EH (cell line): Measurements from ENCODE around the gene EMD.
"Not testable (repeated sequence)": the region's sequence is repeated elsewhere in the genome, so short reads cannot be mapped to it uniquely, and the experiment has no call there.

ENCODE experiments used
- DNase-seq: peaks from one replicate; pipeline ENCODE4 v3.0.0-alpha.2; 2015; ENCODE audit warnings: low read depth

EMD gene

GRCh38 chrX:154378799-154379568 is at the start of gene EMD:
Gene EMD (plus strand): TSS chrX:154379295. CDS start chrX:154379485, 190 bp downstream.
- peak; percentile 98 for DNase-seq

DNA sequence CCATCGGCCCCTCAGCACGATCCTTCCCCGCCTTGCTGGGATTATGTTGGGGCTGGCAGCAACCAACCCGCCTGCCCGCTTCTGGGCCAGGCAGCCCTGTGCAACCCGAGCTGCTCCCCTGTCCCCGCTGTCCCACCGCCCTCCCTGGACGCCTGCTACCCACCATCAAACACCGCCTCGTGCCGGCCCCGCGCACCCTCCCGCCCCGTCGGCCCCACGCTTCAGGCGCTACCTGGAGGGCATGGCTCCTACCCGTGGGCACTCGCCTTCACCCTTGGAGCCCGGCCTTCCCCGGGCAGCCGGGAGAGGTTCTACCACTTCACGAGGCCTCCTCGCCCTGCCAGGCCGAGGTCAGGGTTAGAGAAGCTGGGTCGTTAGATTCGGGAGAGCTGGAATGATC is 46.5 kb upstream of the EMD start:
- DNase-seq, result no peak

DNA sequence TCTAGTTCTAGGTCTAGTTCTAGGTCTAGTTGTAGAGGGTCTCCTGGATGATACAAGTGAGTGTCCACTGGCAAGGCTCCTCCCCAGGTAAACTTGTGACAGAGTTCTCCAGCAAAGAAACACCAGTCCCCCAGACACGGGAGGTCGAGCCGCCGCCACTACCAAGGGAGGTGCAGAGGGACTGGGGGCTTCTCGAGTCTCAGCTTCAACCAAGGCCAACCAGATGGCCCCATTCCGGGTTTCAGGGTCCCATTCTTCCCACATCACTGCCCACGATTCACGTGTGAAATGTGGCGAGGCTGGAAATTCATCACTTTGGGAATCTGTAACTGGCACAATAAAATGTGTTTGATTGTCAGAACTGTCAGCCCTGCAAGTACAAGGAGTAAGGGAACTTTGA is 46.0 kb upstream of the EMD start:
- no peak for DNase-seq

- DNase-seq, result no peak
Measured at GRCh38 chrX:154333837-154334271, 45.2 kb upstream of the EMD start.

DNA sequence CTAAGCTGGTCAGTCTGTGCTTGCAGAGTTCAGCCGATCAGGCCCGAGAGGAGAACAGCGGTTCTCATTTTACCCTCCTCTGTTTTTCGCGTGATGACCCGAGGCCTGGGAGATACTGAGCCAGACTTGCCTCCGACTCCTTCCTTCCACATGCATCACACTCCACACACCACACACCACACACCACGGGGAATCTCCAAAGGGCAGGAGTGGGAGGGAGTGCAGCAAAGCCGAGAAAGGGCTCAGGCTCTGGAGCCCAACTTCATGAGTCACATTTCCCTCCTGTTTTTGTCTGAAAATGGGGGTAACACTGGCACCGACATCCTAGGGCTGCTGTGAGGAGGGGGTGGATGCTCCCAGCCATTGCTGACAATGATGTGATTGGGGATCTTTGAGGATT is 44.6 kb upstream of the EMD start:
- DNase-seq, result peak; percentile 1

- DNase-seq, result not testable (repeated sequence)
Measured at GRCh38 chrX:154341399-154342298, 37.4 kb upstream of the EMD start.

DNA sequence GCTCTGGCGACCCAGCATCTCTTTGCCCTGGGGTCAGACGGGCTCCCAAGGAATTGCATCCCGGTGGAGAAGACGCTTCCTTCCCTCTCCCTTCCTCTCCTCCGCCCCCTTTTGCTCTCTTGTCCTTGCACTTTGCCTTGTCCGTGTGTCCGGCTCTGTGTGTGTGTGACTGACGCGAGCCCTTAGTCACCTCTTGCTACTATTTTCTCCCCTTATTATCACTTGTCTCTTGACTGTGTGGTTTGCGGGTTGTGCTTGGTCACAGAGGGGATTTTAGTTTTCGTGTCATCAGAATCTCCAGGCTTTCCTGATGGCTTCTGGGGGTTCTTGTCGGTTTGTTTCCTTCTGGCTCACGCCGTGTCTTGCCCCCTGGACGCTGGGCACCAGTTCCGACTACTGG is 36.0 kb upstream of the EMD start:
- DNase-seq, result not testable (repeated sequence)

DNA sequence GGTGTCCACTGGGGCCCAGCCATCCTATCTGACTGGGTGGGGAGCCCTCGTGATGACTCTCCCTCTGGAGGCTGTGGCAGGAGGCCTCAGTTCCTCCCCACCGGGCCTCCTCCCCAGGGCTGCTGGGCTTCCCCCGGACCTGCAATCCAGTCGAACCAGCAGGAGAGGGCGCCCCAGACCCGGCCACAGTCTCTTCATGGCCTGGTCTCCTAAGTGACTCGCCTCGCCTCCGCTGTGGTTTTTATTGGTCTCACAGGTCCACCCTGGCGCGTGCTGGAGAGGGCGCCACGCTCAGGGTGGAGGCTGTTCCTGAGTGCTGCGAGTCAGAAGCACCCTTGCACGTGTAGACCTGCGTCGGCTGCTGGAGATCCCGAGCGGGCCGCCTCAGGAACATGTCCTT is 35.5 kb upstream of the EMD start:
- not testable (repeated sequence) for DNase-seq

GRCh38 chrX:154348114-154348531 is 31.0 kb upstream of the EMD start:
- DNase-seq, result peak; percentile 51

DNA sequence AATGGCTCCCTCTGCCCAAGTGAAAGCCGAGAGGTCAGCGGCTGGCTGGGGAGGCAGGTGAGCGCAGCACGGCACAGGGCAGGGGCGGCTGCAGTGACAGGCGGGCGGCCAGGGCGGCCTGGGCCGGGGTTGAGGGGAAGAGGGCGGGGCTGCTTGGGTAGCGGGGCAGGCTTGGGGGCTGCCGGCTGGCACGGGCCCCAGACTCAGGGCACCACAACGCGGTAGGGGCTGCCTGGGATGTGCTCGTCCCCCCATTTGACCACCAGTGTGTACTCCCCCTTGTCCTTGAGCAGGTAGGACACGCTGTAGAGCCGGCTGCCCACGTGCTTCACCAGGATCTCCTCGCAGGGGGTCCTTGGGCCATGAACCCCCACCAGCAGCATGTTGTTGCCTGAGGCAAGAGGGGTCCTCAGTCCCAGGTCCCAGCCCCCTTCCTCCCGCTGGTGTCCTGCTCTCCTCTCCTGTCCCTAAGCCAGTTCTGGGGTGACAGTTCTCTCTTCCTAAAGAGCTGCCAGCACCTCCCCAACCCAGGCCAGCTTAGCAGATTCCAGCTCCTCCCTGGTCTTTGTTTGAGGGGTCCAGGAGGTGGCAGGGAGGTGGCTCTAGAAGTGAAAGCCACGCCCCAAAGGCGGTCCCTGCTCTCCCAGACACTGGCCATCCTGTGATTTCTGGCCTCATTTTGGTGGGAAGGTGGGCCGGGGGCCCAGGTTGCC is 30.3 kb upstream of the EMD start:
- DNase-seq, result peak; percentile 38

DNA sequence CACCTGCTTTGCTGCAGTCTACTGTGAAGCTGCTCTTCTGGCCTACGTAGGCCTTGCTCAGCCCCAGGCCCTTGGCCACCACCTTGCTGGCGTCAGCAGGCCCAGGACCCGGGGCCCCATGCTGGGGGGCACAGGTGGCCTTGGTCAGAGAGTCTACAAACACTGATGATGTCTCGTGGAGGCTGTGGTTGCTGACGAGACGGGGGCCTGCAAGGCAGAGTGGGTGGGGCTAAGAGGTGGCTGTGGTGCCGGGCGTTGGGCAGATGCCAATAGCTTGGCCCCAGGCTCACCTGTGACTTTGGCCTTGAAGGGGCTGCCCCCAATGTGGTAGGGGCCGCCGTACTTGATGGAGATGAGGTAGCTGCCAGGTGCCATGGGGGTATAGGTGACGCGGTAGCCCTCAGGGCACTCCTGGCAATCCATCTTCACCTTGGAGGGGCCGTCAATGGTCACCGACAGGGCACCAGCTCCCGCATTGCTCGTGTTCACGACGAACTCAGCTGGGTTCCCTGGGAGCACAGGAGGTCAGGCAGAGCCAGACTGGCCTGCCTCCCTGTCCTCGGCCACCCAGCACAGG is 29.6 kb upstream of the EMD start:
- peak; percentile 27 for DNase-seq

- peak; percentile 20 for DNase-seq
Measured at GRCh38 chrX:154349979-154350378, 29.1 kb upstream of the EMD start.

GRCh38 chrX:154350429-154351182 is 28.5 kb upstream of the EMD start:
- peak; percentile 20 for DNase-seq

GRCh38 chrX:154351183-154352011 is 27.7 kb upstream of the EMD start:
- peak; percentile 16 for DNase-seq

- DNase-seq, result no peak
Measured at GRCh38 chrX:154352012-154352401, 27.1 kb upstream of the EMD start.

DNA sequence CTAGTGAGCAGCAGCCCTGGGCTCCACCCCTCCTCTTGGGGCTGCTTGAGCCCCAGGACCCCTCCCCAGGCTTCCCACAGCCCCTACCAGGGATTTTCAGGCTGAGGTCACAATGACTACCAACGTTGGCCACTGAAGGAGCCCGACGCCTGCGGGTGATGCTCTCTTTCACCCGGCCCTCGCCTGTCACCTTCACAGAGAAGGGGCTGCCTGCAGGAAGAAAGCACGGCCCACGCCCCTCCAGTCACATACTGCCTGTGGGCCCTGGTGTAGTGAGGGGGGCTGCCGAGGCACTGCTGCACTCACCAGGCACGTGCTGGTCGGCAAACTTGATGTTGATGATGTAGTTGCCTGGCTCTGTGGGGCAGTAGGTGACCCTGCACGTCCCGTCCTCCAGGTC is 26.6 kb upstream of the EMD start:
- peak; percentile 18 for DNase-seq

GRCh38 chrX:154353172-154353843 is 25.8 kb upstream of the EMD start:
- DNase-seq, result peak; percentile 17

- DNase-seq, result peak; percentile 18
Measured at GRCh38 chrX:154354013-154354412, 25.1 kb upstream of the EMD start.

DNA sequence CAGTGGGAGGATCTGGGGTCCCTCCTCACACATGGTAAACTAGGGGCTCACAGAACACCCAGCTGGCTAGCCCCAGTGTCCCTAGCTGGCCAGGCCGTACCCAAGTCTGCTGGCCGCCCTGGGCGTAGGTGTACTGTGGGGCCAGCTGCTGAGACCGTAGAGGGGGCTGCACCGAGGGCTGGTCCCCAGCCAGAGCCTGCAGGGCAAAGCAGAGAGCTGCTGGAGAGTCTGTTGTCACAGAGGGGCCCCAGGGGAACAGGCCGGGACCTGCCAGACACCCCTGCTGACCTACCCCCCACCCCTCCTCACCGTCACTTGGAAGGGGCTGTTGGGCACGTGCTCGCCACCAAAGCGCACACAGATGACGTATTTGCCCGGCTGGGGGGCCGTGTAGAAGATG is 24.6 kb upstream of the EMD start:
- no peak for DNase-seq
